HG03175 (cell line): ENCODE measurements around the gene MGRN1.
"Not testable (repeated sequence)": the region's sequence is repeated elsewhere in the genome, so short reads cannot be mapped to it uniquely, and the experiment has no call there.

Source experiments
- ATAC-seq: cut with Tn5 transposase; IDR thresholded peaks from one replicate; pipeline ENCODE4 v1.9.1; 2021; ENCODE audit warnings: mild to moderate bottlenecking, moderate library complexity; ENCODE audit not compliant: unreplicated experiment

The MGRN1 gene

GRCh38 chr16:4723071-4723767 lies 98.6 kb downstream of the MGRN1 start:
- no peak for ATAC-seq

GRCh38 chr16:4724661-4725270 lies 100.1 kb downstream of the MGRN1 start:
- ATAC-seq: no peak

GRCh38 chr16:4726616-4727015 lies 102.0 kb downstream of the MGRN1 start:
- no peak for ATAC-seq

- no peak for ATAC-seq
These were observed 104.0 kb downstream of the MGRN1 start for GRCh38 chr16:4728676-4729075.

- ATAC-seq: no peak
These were observed 105.2 kb downstream of the MGRN1 start for GRCh38 chr16:4729876-4730275.

GRCh38 chr16:4733211-4733742 lies 108.7 kb downstream of the MGRN1 start:
- no peak for ATAC-seq

- no peak for ATAC-seq
These were observed 109.1 kb downstream of the MGRN1 start for GRCh38 chr16:4733747-4734062.

GRCh38 chr16:4734063-4734729 lies 109.6 kb downstream of the MGRN1 start, which contains the start of the genes ANKS3 and DNAAF8:
Gene ANKS3, minus strand, starts transcription at chr16:4734271. Its CDS starts 4,122 bp downstream, at chr16:4730149.
Gene DNAAF8, plus strand, starts transcription at chr16:4734537. Its CDS starts 1,978 bp downstream, at chr16:4736515.
- peak; percentile 72 for ATAC-seq

GRCh38 chr16:4734730-4735535 lies 110.3 kb downstream of the MGRN1 start:
- peak; percentile 70 for ATAC-seq

GRCh38 chr16:4736546-4736945 lies 111.9 kb downstream of the MGRN1 start:
- ATAC-seq: no peak

GRCh38 chr16:4737545-4737944 lies 112.9 kb downstream of the MGRN1 start:
- ATAC-seq: no peak

- ATAC-seq: not testable (repeated sequence)
These were observed 113.7 kb downstream of the MGRN1 start for GRCh38 chr16:4738370-4738769.
